ENCODE measurements around the gene RNF166.
"Not testable (repeated sequence)": the region's sequence is repeated elsewhere in the genome, so short reads cannot be mapped to it uniquely, and the experiment has no call there.

Gene RNF166

GRCh38 chr16:88672776-88673175 is 33.4 kb downstream of the RNF166 start:
- Histone ChIP-seq H3K4me1 (no peaks in the 10 kb centered on the region; the same call in 1 of the 2 replicates), H3K27me3 (peaks cover 6% of the 10 kb centered on the region), H3K9me3 (no peaks in the 10 kb centered on the region; the same call in 1 of the 2 replicates), H3K36me3 (no peaks in the 10 kb centered on the region), H3K4me3 (ENCODE audit: low read depth, low read length) (no peak overlapping the region)
- DNase-seq = peak; percentile 54
- TF ChIP-seq CTCF (IDR thresholded peaks at IDR 0.05; ENCODE audit: low read depth, low read length) = peak; percentile 59

GRCh38 chr16:88671806-88672205 is 34.4 kb downstream of the RNF166 start:
- DNase-seq = no peak
- no peaks in the 10 kb centered on the region for H3K36me3 ChIP-seq
- H3K27me3 ChIP-seq = no peaks in the 10 kb centered on the region
- no peaks in the 10 kb centered on the region for H3K4me1 ChIP-seq
- TF ChIP-seq CTCF (IDR thresholded peaks at IDR 0.05; ENCODE audit: low read depth, low read length) = no peak
- H3K9me3 ChIP-seq = no peaks in the 10 kb centered on the region
- H3K4me3 ChIP-seq (ENCODE audit: low read depth, low read length) = no peak overlapping the region

GRCh38 chr16:88669980-88670379 is 36.2 kb downstream of the RNF166 start:
- TF ChIP-seq CTCF (IDR thresholded peaks at IDR 0.05; ENCODE audit: low read depth, low read length) = no peak
- H3K36me3 ChIP-seq = no peaks in the 10 kb centered on the region

GRCh38 chr16:88669493-88669892 is 36.7 kb downstream of the RNF166 start:
- not testable (repeated sequence) for H3K9me3 ChIP-seq; H3K36me3 ChIP-seq; DNase-seq; H3K4me1 ChIP-seq; H3K4me3 ChIP-seq (ENCODE audit: low read depth, low read length); H3K27me3 ChIP-seq

More at GRCh38 chr16:88669980-88670379, 36.2 kb downstream of the RNF166 start:
- no peaks in the 10 kb centered on the region for H3K4me1 ChIP-seq
- H3K27me3 ChIP-seq = no peaks in the 10 kb centered on the region
- H3K9me3 ChIP-seq = no peaks in the 10 kb centered on the region
- no peak for DNase-seq
- no peak overlapping the region for H3K4me3 ChIP-seq (ENCODE audit: low read depth, low read length)

- Histone ChIP-seq H3K4me1 (no peaks in the 10 kb centered on the region; the same call in 1 of the 2 replicates), H3K36me3 (no peaks in the 10 kb centered on the region), H3K27me3 (no peaks in the 10 kb centered on the region), H3K9me3 (no peaks in the 10 kb centered on the region), H3K4me3 (ENCODE audit: low read depth, low read length) (no peak overlapping the region)
- TF ChIP-seq CTCF (IDR thresholded peaks at IDR 0.05; ENCODE audit: low read depth, low read length) = peak; percentile 29
- no peak for DNase-seq
Measured at GRCh38 chr16:88667461-88667860, 38.7 kb downstream of the RNF166 start.

GRCh38 chr16:88665570-88665969 is 40.6 kb downstream of the RNF166 start:
- Histone ChIP-seq H3K27me3 (no peaks in the 10 kb centered on the region), H3K4me1 (no peaks in the 10 kb centered on the region; the same call in 1 of the 2 replicates), H3K36me3 (no peaks in the 10 kb centered on the region), H3K4me3 (ENCODE audit: low read depth, low read length) (no peak overlapping the region), H3K9me3 (no peaks in the 10 kb centered on the region)
- no peak for DNase-seq
- no peak for TF ChIP-seq CTCF (IDR thresholded peaks at IDR 0.05; ENCODE audit: low read depth, low read length)

GRCh38 chr16:88665148-88665547 is 41.1 kb downstream of the RNF166 start:
- Histone ChIP-seq H3K27me3 (no peaks in the 10 kb centered on the region), H3K36me3 (no peaks in the 10 kb centered on the region), H3K4me1 (no peaks in the 10 kb centered on the region; the same call in 1 of the 2 replicates), H3K4me3 (ENCODE audit: low read depth, low read length) (no peak overlapping the region), H3K9me3 (no peaks in the 10 kb centered on the region)
- no peak for TF ChIP-seq CTCF (IDR thresholded peaks at IDR 0.05; ENCODE audit: low read depth, low read length)
- DNase-seq = no peak
